NOMO-1 treated with DMSO at 0.1 percent for 48 hours (cell line): ENCODE measurements around the gene CALD1.

Source experiments
- DNase-seq: peaks from one replicate; lab custom pipeline; 2025; ENCODE audit not compliant: unreplicated experiment; lab: John Stamatoyannopoulos, UW

CALD1 gene

DNA sequence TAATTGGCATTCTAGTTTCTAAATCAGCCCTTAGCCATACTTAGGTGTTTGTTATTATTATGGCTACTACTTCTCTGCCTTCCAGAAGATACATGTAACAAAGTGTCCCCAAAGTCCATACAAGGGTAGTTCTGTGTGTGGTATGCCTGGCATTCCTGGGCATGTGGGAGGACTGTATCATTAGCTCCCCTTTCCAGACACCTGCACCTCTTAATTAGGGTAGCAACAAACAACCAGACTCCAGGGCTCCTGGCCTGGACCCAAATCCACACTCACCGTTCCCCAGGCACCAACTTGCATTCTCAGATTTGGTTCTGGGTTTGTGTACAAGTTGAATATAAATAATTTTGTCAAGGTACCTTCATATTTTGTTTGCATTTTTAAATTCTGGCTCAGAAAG is 15.5 kb upstream of the CALD1 start:
- no peak for DNase-seq

DNA sequence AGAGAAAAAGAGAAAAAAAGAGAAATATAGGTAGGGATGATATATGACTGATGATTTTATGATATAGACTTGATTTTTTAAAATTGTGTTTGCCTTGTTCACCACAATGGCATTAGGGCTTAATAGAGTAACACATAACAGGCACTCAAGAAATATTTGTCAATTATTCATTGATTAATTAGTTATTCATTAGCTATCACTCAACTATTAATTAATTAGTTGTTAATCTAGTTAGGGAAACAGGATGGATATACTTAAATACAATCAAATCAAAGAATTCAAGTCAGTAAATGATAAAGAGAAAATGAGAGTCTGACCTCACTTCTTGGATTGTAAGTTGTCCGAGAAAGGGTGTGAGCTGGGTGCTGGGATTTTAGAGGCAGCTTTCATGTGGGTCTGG is 15.1 kb upstream of the CALD1 start:
- DNase-seq: no peak

DNA sequence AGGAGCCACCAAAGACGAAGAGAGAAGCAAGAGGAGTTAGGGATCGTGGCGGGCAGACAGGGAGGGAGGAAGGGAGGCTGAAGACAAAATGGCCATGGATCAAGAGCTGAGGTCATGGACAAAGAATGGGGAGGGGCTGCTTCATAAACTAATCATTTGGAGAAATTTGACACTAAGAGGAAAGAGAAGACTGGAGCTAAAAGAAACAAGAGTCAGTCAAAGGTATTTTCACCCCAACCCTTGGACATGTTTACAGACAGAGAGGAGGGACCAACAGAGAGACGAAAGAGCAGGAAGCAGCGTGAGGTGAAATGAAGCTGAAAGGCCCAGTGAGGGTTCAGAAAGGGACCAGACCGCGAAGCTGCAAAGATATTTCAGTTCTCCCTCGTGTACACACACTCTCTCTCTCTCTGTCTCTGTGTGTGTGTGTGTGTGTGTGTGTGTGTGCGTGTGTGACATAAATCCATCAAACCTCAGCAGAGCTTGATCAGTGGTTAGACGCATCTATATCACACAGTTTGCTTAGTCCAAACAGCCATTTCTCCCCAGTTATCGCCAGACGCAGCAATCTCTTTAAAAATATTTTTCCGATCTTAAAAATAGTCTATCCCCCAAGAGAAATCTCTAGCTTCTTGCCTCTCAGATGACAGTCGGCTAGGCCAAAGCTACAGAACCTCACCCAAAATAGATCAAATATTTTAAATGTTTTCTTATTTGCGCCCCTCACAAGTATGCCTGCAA is 12.5 kb upstream of the CALD1 start:
- DNase-seq: no peak

DNA sequence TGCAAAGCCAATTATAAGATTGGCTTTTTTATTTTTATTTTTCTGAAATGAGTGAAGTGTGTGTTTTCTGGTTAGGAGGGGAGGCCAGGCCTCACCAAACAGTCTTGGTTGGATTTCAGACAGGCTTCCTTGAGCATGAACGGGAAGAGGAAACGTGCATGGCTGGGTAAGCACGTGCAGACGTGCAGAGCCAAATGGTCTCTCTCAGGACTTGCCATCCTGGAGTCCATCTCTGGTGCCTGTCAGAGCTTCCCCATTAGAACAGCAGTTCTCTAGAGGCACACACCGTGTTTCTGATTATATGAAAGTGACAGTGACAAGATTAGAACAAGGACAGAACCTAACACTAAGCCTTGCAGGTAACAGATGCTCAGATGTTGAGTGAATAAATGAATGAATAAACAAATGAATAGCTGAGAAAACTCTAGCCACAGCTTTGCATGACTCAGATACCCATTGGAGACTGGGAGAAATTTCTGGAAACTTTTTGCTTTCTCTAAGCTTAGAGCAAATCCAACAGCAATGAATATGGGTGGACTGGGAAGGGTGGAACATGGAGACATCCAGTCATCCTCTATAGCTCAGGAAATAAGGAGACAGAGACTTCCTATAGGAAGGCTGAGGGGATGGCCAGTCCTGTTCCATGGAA is 11.8 kb upstream of the CALD1 start:
- no peak for DNase-seq

DNA sequence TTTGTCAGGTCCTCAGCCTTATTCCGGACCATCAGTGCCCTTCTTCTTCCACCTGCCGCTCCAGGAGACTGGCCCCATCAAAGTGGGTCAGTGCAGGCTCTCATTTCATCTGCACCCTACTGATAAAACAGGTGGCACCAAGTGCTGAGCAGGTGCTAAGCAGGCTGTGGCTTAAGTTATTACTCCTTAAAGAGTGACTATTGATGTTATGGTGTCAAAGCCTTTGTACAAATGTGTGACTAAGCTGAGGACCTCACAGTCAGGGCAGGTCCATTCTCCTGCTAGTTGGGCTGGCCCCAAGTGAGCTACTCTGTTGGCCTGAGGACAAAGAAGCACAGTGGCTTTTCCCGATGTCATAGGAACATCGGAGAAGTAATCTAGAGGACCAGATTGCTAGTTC is 11.2 kb upstream of the CALD1 start:
- DNase-seq: no peak

DNA sequence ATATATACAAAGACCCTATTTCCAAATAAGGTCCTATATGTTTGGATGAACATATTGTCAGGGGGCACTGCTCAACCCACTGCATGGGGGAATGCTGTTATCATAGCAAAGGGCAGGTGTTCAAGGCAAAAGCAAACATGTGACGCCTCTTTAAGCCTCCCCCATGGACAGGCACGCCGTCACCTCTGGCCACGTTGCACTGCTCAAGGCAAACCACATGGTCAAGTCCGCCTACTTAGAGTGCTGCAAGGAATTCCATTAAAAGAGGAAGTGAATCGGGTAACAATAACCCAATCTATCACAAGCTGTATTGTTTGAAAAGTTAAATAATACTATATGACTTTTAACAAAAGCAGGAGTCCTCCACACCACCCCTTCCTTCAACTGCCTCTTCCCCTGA is 8.8 kb upstream of the CALD1 start:
- no peak for DNase-seq

DNA sequence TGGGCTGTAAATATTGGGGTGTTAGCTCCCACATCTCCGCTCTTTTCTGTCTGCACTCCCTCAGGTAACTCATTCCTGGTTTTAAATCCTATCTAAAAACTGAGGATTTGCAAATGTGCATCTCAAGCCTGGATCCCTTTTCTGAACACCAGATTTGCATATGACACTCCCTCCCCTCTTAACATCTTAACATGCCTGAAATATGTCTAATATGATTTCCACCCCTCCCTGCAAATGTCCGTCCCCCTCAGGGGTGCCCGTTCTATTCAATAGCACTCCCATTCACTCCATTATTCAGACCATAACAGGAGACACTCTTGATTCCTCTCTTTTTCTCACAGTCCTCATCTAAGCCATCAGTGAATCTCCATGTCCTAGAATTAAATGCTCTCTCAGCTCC is 8.3 kb upstream of the CALD1 start:
- no peak for DNase-seq

DNA sequence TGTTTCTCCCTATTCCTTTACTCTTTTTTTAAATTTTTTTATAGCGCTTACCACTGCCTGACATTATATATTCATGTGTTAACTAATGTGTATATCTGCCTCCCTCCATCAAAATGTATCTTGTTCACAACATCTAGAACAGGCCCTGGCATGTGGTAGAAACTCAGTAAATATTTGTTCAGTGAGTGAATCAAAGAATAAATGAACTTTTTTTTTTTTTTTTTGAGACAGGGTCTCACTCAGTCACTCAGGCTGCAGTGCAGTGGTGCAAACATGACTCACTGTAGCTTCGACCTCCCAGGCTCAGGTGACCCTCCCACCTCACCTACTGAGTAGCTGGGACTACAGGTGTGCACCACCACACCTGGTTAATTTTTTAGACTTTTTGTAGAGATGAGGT is 7.5 kb upstream of the CALD1 start:
- DNase-seq: no peak

DNA sequence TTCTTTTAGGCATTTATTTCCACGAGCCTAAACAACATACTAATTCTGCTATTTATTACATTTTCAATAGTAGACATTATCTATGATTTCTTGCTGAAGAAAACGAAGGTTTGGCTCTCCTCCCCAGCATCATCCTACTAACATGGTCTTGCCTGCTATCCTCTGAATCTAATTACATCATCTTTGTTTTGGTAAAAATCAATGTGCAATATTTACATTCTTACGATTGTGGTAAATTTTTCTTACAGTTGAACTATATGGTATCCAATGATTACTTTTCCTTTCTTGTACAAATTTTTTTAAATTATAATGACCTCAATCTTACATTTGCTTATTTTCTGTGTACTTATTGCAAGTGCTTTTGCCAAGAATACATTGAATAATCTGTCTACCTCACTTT is 7.0 kb upstream of the CALD1 start:
- no peak for DNase-seq

DNA sequence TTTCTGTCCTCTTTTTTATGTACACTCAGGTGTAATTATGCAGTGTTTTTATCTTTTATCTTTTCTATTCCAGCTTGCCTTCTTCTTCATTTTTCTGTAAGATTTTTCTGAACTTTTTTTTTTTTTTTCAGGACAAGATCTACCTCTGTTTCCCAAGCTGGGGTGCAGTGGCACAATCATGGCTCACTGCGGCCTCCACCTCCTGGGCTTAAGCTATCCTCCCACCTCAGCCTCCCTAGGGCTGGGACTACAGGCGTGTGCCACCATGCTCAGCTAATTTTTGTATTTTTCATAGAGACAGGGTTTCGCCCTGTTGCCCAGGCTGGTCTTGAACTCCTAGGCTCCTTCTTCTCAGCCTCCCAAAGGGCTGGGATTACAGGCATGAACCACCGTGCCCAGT is 6.3 kb upstream of the CALD1 start:
- no peak for DNase-seq

DNA sequence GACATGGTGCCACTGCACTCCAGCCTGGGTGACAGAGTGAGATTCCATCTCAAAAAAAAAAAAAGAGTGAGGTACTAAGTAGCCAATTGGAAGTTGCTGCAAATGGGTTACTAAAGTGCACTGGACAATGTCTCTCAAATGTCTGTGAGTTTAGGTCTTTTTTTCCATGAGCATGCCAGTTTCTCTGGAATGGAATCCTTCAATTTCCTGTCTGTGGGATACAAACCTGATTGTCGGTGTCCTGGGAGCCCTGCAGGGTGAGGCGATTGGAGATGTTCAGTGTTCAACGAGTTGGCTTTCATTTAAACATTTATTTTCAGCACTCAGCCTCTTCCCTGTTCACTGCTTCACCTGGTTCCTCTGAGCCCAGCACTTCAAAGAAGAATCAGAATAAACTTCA is 5.3 kb upstream of the CALD1 start:
- no peak for DNase-seq

DNA sequence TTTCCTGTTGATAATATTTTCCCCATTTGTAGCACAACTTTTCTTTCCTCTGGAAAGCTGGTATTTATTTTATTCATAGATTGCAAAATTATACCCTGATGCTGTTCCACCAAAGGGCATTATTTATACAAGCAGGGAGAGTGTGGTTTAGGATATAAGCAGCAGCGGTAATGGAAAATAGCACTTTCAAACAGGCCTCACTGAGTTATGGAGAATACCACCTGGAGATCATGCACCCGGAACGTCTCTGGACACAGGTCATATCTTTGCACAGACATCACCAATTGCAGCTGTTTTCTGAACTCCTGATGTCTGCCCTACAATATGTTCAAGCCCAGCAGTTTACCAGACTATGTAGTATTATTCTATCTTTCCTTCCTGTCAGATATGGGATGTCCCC is 2.0 kb upstream of the CALD1 start:
- DNase-seq: no peak

DNA sequence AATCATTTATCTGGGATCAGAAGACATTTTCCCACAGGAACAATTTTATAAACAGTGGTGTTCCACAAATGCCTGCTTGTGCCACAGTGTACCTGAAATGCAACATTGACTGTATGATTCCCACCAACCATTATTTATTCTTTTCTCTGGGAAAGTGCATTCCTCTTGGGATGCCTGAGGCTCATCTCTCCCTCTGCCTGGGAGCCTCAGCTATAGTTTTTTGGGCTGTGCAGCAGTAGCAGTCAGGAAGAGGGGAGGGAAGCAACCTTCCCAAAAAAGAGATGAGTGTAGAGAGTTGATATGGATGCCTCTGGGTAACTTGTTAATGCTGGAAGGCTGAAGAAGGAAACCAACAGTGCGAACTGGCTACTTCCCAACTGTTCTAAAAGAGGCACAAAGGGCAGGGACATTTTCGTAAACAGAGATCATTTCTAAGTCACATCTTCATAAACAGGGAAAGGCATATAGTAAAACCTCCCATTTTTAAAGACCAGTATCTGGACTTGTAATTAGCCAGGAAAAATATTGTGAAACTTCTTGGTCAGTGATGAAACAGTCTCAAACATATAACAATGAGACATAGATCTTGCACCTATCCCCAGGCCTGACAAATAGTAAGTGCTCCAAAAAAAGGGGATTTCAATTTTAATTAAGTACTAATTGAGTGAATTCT is 1.4 kb upstream of the CALD1 start:
- no peak for DNase-seq

DNA sequence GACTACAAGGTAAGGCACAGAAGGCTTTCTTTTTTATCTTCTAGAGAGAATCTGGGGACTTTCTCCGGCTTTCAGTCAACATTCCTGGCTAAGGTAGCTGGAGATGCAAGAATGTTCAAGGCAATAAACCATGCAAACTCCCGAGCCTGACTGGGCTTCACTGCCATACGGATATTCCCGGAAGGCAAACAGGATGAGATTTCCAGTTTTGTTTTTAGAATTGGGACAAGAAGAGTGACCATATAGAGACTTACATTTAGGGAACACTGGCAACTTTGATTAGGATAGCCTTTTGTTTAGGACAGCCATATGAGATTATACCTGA is 269 bp downstream of the CALD1 start:
- DNase-seq: no peak

DNA sequence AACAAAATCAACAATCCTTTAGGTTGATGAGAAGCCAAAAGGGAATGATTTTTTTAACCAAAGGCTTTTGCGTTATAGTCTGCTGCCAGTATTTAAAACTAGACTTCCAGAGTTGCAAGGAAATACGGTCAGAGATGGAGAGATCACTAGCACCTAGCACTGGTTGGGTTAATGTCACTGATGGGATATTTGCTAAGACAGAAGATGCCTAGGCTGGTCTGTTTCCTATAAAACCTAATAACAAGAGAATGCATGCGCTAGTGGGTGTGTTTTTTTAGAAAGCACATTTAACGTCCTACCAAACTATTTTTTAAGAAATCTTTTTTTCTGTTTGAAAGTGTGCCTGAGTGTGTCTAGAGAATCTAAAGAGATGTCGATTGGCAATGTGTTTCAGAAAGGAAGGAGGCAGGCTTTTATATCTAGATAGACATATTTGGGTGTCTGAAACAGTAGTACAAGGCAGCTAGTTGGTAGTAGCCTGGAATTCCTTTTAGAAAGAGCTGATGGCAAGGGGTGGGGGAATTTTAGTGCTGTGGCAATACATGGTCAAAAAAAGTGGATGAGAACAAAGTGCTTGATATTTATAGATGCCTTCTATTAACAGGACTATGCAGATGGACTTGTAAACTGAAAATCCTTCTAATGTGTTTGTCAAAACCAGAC is 863 bp downstream of the CALD1 start:
- no peak for DNase-seq

DNA sequence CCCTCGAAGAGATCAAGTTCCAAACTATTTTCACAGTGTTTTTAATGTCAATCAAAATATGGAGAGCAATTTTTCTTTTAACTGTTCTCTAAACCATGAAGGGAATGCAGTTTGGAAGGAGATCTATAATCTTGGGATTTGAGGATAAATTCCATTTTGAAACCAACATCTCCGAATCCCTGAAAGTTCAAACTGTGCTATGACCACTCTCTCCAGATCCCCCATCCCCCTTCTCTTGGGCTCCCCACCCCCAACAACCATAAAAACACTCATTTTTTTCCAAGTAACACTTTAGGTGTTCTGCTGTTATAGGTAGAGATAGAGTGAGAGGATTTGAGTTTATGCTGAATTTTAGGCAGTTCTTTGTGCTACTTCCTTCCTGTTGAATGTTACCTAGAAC is 1.7 kb downstream of the CALD1 start:
- DNase-seq: no peak

DNA sequence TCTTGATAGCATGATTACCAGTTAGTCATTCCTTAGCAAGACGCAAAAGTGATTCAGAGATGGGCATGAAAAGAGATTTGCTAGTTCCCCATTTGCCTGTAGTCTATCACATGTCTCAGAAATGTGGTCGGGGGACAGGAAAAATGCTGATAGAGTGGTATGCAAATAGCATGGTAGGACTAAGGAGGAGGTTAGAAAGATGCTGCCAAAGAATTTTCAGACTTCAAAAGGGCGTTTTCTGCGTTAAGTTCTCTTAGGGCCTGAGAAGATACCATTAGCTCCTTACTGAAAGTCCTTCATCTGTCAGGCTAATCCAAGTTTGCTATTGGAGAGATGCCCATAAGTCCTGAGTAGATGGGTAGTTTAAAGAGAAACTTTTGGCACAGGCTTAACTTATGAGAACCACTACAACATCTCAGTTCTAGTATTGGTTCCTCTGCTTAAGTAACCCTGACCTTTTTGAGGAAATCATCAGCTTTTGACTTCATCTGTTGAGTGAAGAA is 2.7 kb downstream of the CALD1 start:
- no peak for DNase-seq

DNA sequence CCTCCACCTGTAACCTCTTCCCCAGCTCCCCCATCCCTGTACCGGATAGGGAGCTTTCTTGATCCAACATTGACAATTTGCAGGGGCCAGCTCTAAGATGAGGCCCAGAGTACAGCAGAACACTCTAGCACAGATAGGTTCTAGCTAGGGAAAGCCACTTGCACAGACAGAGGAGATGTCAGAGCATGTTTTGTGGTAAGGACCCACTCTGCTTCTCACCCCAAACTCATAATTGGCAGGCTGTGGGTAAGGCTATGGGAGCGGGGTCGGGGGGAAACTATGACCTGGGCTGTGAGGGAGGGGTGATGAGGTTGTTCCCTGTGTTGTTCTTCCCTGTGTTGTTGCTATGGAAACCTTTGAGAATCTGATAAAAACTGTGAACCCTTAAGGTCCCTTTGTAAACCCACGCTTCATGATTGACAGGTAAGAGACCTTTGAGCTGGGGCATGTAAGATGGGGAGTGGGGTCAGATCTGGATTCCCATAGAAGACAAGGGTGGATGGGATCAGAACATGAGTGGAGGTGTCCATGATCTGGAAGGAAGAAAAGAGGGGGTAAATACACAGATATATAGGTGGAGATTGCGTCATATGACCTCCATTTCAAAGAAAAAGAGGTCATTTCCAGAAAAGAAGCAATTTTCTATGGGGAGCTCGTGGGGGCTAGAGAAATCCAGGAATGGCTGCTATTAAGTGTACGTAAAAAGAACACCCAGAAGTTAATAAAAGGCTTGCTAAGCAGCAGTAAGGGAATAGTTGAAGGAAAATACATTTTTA is 4.0 kb downstream of the CALD1 start:
- DNase-seq: no peak

DNA sequence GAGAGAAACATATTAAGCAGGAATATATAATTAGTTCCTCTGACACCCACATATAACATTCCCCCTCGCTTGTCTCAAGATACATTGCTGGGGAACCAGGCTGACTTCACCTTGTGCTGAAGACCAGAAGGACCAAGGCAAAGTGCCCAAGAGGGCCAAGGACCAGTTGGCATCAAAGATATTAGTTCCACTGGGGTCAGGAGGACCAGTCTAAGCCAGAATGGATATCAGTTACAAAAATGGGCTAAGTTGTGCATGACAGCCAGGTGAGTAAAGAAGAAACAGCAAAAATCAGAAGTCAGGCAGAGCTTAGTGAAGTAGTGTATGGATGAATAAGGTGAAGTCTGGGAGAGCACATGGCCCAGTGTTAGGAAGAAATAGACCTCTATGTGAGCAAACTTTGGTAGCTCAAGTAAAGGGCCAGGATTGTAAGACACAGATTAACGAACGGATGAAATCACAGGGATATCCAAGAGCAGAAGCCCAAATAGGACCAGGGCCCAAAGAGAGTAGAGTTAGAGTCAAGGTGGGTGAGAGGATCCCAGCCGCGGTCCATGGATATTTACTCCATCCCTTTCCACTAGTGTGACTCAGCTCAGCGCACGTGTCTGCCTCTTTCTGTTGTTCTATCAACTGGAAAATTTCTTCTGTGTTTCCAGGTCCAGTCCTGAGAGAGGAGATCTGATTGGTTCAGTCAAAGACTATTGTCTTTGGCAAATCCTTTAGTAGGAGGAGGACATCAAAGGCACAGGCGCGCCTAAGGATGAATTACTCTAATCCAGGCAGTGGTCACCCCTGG is 5.0 kb downstream of the CALD1 start:
- no peak for DNase-seq

DNA sequence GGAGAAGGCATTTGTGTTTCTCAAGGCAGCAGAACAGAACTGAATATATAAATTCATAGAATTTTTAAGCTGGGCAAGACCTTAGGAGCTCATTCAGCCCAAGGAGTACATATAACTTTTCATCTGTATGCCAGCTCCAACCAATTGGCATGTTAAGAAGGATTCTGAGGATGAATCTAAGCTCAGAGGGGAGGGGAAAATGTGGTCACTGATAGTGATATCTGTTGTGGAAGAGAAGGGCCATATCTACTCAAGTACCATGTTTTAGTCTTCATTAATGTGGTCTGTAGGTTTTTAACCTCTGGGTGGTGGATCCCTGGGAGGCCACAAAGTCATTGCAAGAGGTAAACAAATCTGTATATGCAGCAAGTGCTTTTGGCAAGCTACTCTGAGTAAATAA is 6.4 kb downstream of the CALD1 start:
- DNase-seq: no peak
